ENCODE data around the gene RASSF10.

Gene RASSF10

DNA sequence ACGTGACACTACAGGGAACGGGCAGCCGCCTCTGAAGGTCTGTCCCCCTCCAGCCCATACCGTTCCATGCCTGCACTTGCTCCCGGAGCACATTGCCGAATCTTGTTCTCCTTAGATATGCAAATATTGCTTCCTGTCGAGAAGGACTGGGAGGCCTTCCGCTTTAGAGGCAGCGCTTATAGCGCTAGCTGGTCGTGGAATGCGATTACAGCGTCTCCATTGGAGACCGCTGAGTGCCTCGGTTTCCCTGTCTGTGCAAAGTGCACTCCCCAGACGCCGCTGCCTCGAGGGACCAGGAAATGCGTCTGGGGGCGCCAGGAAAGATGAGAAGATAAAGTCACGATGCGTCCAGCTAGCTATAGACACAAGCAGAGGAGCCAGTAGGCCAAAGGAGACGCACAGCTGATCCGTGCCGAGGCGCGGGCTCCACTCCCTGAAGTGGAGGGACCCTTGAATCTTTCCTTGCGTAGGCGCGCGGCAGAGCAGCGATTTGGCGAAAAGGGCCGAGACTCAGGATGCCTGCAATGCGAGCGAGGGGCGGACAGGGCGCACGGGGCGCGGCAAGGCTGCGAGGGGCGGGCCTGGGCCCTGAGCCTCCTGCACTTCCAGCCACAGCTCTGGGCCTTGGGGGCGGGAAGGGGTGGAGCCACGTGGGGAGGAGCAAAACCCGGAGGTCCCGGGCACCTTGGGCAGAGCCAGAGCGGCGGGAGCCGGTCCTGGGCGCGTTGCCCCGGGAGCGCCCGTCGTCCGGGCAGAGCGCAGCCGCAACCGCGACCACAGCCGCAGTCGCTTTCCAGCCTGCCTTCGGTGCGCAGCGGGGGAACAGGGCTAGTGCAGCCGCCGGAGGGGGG is at the start of gene RASSF10:
Gene RASSF10, plus strand, starts transcription at position 692 of the 851 bp plus-strand sequence. CDS start 261 bp downstream, outside the sequence.
- DNase-seq (ENCODE audit: low spot score) = no peak

DNA sequence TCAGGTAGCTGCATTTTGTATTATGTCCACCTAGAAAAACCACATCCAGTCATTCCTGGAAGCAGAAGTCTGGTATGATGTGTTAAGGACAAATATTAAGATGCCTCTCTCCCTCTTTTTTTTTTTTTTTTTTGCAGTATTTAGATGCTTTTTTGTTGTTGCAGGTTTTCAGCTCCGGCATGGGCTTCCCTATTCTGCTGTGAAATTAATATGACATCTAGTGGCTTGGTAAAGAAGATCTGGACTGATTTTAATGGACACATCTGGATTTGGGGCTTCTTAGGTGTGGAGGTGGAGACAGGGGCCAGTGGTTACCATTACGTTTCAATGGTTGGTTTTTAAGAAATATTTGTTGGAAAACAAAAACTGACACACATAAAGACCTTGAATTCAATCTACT is 47.5 kb upstream of the RASSF10 start:
- no peak for DNase-seq (ENCODE audit: low spot score)

DNA sequence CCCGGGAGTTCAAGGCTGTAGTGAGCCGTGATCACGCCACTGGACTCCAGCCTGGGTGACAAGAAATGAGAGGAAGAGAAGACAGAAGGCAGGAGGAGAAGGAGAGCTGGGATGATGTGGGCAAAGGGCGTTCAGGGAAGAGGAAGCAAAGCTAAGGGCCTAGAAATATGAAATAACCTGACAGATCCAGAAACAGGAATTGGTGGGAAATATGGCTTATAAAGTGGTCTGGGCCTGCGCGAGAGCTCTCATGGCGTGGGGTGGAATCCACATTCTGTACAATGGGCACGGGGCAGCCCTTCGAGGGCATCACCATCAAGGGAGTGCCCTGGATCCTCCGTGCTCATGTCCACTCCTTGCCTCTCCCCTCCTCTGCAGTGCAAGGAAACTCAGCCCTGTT is 46.8 kb upstream of the RASSF10 start:
- no peak for DNase-seq (ENCODE audit: low spot score)

DNA sequence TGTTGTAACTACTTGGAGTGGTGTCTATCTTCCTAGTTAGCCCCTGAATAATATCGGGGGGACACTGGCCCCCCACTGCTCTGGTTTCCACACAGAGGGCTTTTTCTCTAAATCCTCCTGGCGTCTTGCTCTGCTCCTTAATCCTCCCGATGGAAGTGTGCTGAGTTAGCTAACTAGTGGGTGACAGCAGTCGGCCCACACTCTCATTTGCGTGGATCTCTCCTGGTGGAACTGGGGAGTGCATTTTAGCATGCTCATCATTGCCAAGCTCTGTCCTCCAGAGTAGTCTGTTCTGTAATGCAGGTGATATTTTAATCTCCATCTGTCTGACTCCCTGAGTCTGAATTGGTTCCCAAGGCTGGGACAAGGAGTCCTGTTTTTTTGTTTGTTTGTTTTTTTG is 46.1 kb upstream of the RASSF10 start:
- no peak for DNase-seq (ENCODE audit: low spot score)

- DNase-seq (ENCODE audit: low spot score) = peak; percentile 49
Measured at GRCh38 chr11:12963792-12964536, 45.2 kb upstream of the RASSF10 start.

- no peak for DNase-seq (ENCODE audit: low spot score)
Measured at GRCh38 chr11:12964650-12965049, 44.5 kb upstream of the RASSF10 start.

DNA sequence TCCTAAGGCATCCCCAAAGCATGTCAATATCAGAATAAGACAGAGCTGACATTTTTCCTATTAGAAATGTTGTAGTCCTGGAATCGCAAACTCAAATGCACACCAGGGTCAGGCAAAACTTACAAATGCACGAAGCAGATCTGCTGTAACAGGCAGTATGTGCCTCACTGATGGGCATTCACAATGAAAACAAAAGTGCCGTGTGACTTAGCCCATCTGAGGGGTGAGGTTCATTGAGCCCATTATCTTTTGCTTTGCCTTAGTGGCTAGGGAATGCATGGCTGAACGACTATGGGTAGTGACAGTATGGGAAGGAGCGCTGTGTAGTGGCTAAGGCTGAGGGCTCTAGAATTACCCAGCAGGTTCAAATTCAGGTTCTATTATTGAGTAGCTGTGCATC is 43.1 kb upstream of the RASSF10 start:
- no peak for DNase-seq (ENCODE audit: low spot score)

- no peak for DNase-seq (ENCODE audit: low spot score)
Measured at GRCh38 chr11:12968101-12968500, 41.0 kb upstream of the RASSF10 start.

GRCh38 chr11:12968826-12969225 is 40.3 kb upstream of the RASSF10 start:
- no peak for DNase-seq (ENCODE audit: low spot score)

GRCh38 chr11:12971955-12972354 is 37.2 kb upstream of the RASSF10 start:
- DNase-seq (ENCODE audit: low spot score) = no peak

DNA sequence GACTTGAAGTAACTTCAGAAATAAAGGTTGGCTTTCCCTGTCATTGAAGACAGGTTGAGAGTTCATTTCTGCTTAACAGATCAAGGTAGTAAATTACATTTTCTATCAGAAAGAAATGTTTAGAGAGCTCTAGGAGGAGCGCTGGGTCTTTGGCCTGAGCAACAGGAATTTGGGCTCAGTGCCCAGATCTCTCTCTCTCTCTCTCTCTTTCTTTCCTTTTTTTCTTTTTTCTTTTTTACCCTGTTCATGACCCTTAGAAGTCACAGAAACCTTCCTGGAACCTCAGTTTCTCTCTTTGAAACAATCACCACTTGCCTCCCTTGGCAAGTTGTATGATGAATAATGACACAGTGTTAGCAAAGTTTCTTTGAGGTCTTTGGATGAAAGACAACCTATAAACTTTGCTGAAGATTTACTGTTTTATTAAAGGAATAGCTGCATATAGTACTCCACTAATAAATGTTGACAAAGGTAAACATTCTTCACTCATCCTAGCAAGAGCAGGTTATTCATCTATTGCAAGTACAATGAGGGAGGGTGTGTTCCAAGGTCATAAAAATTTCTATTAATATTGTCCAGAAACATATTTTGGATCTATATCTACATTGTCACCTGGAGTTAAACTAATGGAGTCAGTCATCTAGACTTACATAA is 35.5 kb upstream of the RASSF10 start:
- no peak for DNase-seq (ENCODE audit: low spot score)

GRCh38 chr11:12975195-12975594 is 33.9 kb upstream of the RASSF10 start:
- DNase-seq (ENCODE audit: low spot score) = no peak

- DNase-seq (ENCODE audit: low spot score) = no peak
Measured at GRCh38 chr11:12979928-12980689, 29.0 kb upstream of the RASSF10 start.

GRCh38 chr11:12981676-12982522 is 27.2 kb upstream of the RASSF10 start:
- DNase-seq (ENCODE audit: low spot score) = no peak

- DNase-seq (ENCODE audit: low spot score) = no peak
Measured at GRCh38 chr11:12983336-12983735, 25.8 kb upstream of the RASSF10 start.

DNA sequence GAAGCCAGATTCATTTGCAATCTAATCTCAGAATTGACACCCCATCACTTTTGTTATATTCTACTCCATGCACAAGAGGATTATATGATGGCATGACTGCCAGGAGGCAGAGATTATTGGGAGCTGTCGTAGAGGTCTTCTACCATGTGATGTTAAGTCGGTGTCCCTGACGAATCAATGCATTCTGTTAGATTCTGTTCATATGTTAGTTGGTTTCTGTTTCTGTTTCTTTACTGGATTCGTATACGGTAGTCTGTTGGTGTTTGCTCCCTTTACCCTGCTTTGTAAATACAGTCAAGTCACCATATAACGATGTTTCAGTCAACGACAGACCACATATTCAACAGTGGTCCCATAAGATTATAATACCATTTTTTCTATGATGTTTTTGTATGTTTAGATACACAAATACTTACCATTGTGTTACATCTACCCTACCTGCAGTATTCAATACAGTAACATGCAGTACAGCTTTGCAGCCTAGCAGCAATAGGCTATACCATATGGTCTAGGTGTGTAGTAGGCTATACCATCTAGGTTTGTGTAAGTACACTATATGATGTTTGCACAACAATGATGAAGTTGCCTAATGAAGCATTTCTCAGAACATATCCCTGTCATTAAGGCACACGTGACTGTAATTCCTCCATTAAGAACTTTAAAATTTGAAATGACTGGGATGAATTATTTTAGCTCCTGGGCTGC is 22.8 kb upstream of the RASSF10 start:
- no peak for DNase-seq (ENCODE audit: low spot score)

GRCh38 chr11:12989428-12990161 is 19.5 kb upstream of the RASSF10 start:
- no peak for DNase-seq (ENCODE audit: low spot score)

DNA sequence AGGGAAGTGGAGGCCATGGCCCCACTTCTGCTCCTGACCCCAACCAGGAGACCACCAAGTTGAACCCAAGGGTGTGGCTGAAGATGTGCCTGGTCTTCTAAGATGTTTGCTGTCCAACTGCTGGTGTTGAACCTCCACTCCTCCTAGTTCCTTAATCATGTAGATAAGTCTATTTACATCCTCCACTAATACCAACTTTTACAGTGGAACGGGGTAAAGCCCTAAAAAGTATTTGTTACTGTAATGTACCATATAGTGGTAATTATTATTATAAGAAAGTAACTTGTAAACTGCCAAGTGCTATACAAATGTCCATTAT is 19.0 kb upstream of the RASSF10 start:
- DNase-seq (ENCODE audit: low spot score) = no peak

DNA sequence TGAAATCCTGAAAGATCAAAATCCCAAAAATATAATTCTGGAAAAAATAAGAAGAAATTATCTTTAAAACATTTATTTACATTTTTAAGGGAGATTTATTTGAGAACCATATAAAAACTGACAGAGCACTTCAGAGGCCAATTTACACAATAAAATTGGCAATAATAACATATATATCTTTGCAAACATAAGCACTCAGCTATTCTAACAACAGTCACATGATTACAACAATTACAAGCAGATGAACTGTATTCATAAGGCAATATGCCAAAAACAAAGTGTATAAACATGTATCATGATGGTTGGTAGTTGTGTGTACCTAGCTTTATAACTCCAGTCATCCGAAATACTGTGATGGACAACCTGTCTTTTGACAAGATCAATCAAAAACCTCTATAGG is 17.7 kb upstream of the RASSF10 start:
- DNase-seq (ENCODE audit: low spot score) = no peak

GRCh38 chr11:12993626-12994025 is 15.5 kb upstream of the RASSF10 start:
- no peak for DNase-seq (ENCODE audit: low spot score)
